GM19193 (cell line): ENCODE results near the gene GTF2F1.

Experiments
- POLR2A ChIP-seq: IDR thresholded peaks from 4 replicates; pipeline ENCODE4 v1.6.1; 2011; ENCODE audit not compliant: insufficient read depth, insufficient read length; ENCODE audit errors: extremely low read depth

GTF2F1 gene

DNA sequence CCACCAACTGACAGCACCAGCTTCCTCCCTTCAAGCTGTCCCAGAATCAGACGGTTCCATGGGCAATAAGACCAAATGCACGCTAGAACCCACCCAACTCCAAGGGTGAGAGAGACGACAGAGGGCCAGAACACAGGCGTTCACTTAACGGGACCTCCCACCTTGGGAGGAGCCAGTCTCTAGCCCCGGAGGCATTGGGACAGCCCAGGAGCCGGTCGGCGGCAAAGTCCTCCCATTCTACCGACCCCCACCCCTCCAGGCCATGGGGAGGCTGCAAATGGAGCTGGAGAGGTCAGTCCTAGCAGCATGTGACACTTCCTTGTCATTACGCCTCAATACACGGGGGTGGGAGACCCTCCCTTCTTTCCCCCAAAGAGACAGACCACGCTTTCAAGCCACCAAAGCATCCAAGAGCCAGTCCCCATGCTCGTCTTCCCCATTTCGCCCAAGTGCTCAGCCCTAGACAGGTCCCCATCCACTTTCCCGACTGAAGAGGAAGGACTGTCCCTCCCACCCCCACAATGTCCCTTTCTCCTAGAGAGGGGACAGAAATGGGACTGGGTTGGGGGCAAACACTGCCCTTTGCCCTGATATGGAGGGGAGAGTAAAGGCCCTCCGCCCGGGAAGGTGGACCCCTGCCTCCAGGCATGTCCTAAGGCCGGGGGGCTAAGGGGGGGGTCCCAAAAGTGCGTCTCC lies 30.7 kb upstream of the GTF2F1 start:
- no peak for TF ChIP-seq POLR2A

DNA sequence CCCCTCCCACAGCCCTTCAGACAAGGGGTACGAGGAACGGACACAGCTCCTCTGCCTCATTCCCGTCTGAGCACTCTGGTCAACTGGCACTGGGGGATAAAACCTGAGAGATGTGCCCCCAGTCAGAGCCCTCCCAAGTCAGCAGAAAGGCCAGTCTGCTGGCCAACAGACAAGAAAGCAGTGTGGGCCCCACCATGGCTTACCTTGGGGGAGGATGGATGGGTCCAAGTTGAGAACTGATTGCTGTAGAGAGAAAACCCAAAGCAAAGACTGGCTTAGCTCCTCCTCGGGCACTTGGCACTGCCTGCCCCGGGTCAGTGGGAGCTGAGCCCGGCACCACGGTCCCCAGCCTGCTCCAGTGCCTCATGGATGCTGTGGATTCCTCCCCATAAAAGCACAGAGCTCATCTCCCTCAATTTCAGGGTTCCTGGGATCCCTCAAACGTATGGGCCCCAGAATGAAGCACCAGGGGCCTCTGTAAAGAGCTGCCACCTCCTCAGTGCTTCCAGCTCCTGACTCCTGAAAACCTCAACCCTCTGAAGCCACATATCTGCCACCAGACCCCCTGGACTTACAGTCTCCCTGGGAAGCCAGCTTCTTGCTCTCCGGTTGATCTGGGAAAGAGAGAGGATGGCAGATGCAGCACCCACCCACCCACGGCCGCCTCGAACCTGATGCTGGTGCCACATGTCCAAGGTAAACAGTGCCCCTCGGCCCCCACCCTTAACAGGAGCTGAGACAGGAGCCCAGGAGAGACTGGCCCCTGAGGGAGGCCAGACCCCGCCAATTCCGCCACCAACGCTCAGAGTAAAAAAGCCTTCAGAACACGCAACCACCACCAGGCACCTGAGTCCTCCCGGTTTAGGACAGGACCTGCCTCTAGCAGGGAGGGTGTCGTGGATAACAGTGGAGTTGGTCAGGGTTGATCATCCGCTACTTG lies 28.4 kb upstream of the GTF2F1 start:
- TF ChIP-seq POLR2A = no peak

DNA sequence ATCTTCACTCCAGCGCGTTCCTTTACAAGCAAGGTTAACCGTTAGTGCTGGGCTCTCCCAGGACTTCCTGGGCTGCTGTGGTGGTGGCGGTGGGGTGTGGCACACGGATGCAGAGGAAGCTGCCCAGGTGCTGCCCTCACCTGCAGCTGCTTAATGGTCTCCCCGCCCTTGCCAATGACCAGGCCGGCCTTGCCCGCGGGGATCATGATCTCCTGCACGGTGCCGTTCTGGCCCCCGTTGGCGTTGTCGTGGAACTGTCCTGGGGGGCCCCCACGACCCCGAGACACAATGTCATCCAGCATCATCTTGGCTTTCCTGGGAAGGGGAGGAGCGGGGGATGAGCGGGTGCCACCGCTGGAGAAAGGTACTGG lies 25.6 kb upstream of the GTF2F1 start:
- peak; percentile 15 for TF ChIP-seq POLR2A

DNA sequence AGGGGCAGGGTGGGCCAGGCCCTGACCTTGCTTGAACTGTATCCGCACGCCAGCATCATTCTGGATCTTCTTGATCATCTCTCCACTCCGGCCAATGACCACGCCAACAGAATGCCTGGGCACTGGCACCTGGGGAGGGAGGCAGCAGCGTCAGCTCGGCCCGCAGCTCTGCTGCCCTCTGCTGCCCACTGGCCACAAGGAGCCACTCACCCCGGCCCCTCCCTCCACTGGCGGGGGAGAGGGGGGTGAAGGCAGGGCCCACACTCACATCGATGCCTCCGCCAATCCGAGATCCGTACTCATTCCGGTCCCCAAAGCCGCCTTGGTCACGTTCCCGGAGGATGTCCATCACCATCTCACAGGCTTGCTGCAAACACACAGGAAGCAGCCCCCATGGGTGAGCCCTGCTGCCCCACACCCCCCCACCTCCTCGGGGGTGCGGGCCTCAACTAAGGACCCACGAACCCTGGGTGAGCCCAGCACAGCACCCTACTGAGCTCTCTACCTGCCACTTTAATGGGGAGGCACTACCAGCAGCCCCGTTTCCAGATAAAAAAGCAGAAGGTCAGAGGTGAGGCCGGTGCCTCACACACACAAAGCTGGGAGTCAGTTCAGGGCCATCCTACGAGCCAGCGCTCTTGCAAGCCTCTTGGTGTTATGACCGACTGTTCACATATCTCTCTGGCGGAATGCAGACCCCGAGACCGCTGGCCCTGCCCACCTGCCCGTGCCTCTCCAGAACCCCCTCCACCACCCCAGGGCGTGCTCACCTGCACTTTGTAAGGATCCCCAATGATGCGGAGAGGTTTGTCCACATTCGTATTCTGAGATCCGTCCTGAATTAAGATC lies 25.0 kb upstream of the GTF2F1 start:
- no peak for TF ChIP-seq POLR2A

DNA sequence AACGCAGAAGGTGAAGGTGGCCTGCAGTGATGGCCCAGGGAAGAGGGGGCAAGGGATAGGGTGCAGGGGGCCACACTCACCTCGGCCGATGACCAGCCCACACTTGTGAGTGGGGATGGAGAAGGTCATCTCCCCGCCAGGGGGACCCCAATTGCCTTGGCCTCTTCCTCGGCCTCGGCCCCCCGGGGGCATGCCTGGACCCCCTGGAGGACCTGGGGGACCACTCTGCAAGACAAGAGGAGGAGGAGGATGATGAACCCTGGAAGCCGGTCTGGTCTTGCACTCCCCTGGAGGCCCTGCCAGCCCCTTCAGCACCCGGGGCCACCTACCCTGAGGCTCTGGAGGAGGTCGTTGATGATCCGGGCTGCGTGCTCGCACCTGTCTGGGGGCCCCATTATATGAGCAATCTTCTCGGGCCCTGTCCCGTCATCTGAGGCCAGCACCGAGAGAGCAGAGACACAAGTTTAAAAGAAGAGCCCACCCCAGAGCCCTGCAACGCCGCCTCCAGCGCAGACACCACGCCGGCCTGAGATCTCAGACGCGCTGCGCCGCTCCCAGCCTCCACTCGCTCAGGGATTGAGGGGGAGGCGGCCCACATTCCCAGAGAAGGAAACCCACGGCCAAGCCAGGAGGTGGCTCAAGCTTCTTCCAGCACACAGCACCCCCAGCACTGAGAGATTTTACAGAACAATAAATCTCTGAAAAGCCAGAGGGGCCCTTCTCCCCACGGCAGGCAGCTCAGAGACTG lies 23.9 kb upstream of the GTF2F1 start:
- TF ChIP-seq POLR2A = no peak

DNA sequence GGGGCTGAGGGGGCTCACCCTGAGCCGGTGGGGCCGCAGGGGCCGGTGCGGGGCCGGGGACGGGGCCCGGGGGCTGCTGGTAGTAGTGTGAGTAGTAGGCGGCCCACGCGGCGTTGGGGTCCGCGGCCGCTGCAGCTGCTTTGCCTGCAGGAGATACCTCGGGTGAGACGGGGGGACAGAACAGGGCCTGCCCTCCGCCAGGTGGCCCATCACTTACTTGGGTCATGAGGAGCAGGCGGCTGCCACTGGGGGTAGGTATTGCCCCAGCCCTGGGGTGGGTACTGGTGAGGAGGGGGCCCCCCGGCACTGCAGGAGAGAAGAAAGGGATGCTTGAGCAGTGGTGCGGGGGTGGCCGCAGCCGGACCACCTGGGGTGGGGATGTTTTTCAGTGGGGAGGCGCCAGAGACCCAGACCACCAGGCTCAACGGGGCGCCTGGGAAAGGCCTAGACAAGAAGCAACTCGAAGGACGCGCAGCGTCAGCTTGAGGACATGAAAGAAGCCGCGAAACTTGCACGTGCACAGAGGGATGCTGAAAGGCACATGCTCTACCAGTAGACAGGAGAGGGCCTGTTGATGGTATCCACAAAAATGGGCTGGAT lies 22.7 kb upstream of the GTF2F1 start:
- TF ChIP-seq POLR2A = no peak

DNA sequence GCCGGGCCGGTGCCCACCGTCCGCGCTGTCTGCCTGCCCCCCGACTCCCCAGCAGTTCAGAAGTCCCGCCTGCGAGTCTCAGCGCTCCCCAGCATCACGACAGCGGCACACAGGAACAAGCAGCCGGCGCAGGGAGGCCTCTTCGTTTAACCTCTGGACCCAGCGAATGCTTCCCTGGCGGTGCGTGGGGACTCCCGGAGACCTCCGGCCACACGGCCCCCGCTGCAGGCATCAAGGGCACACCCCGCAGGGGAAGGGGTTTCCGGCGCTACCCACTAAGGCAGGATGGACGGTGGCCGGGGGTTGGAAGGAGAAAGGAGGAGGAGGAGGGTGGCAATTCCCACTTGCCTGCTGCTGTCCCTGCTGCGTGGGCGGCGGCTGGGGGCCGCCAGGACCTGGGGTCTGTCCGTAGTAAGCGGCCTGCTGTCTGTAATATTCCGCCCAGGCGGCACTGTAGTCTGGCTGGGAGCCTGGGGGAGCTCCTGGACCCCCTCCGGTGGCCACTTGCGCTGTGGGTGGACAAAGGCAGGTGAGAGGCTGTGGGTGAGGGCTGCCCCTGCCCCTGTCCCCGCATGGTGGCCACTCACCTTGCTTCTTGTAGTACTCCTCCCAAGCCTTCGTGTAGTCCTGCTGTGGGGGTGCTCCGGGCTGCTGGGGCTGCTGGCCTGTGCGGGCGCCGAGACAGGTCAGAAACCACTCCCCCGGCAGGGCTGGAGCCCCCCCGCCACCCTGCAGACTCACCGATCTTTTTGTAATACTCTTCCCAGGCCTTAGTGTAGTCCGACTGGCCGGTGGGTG lies 22.0 kb upstream of the GTF2F1 start:
- TF ChIP-seq POLR2A = no peak

DNA sequence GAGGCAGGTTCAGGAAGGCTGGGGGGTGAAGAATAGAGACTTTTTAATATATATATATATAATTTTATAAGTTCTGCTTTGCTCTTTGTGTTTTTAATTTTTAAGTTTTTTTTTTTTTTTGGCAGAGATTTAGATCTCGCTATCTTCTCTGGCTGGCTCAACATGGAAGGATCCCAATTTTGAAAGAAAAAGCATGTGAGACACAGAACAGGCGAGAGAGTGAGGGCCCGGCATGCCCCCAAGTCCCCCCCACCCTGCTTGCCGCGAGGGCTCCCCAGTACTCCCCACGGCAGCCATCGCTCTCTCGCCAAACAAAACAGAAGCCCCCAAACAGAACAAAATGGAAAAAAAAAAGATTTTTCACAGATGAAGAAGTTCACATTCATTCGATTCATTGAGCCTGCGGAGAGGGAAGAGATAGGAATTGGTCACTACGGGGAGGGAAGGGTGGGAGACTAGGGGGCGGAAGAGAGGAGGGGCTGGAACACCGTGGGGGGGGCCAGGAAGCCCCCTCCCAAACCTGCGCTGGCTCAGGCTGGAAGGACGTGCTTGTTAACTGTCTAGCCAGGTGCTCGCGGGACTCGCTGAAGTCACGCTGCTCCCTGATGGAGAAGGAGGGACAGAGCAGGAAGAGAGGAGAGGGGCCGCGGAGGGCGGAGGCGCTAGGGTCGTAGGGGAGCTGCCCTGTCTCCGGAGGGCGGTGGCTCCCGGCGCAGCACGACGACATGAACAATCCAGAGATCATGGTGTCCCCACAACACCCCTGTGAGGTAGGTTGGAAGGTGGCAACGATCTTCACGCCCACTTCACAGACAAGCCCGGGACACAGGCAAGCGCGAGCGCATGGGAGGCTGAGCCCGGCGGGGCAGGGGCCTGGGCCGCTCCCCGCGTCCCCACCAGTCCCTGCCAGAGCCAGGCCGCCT lies 21.0 kb upstream of the GTF2F1 start:
- no peak for TF ChIP-seq POLR2A

DNA sequence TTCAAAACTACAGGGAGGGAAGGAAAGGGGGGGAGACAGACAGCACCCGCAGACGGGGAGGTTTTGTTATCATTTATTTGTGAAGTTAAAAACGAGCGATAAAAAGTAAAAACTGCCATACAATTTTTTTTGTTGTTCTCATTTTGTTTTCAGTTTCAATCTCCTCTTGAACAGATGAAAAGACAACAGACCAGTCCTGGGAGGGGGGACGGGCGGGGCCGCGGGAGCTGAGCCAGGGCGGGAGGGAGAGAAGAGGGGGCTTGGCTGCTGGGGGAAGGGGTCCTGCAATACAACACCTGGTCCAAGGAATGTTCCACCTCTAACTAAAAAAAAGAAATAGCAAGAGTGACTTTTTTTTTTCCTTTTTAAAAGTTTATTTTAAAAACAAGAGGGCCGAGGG lies 20.3 kb upstream of the GTF2F1 start:
- TF ChIP-seq POLR2A = no peak

DNA sequence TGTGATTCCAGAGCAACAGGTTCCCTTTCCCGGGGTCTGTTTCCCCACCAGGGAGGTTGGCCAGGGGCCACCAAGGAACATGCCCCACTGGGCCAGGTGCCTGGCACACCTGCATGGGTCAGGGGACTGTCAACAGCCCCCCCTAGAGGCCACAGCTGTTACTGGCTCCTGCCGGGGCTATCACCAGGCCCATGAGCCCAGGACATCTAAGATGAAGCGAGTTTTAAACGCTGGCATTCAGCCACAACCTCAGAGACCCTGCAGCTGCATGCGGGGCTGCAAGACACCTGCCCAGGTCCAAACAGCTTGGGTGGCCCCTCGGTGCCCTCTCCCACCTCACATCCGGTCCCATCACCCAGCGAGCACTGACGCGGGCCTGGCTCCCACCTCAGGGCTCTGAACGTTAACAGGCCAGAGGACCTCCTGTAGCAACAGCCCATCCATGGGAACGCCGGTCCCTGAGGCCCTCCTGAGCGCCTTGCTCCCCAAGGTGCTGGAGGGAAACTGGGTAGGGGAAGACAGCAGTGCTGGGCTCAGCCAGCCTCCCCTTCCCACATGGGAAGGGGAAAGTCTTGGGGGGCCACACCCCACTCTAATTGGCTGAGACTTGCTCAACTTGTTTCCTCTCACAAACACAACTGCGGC lies 19.6 kb upstream of the GTF2F1 start:
- no peak for TF ChIP-seq POLR2A

DNA sequence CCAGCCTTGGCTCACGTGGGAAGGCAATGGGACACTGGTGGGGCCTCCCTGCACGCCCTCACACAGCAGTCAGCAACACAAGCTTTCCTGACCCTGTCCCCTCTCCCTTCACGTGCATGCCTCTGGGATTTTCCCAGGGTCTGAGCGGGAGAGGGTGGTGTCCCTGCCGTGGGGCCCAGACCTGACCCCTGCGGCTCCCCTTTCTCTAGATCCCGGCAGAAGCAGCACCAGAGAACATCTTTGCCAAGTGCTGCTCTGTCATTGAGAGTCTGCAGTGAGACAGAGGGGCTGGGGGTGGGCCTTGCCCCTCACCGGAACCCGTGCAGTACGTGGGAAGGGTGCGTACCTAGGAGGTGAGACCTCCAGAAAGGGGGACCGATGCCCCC lies 19.1 kb upstream of the GTF2F1 start:
- peak; percentile 3 for TF ChIP-seq POLR2A

DNA sequence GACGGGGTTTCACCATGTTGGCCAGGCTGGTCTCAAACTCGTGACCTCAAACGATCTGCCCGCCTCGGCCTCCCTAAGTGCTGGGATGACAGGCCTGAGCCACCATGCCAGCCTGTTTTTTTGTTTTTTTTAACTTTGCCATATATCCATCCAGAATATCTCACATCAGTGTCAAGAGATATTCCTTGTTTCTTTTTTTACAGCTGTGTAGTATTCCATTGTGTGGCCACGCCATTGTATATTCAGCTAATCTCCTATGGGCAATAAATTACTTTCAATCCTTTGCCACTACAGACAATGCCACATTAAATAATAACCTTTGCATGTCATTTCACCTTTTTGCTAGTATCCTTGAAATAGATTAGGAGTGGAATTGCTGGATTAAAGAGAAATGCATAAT lies 16.4 kb upstream of the GTF2F1 start:
- TF ChIP-seq POLR2A = no peak
